H9 (cell line): ENCODE results near the gene MMS19. TPM values are rescaled to one million over a fixed set of nuclear protein-coding genes. Genes with fewer than 3 reads are reported as not detected.

Experiments used
- DNase-seq: peaks from one replicate; pipeline ENCODE4 v3.0.0-alpha.2; 2017
- H2AFZ ChIP-seq: one replicate; pipeline ENCODE4 v1.6.1; 2013; ENCODE audit warnings: mild to moderate bottlenecking, low read length, control low read depth, moderate library complexity
- H2AK5ac ChIP-seq: 2 replicates; pipeline ENCODE4 v1.6.1; 2013; ENCODE audit warnings: low read length, control low read depth, mixed read lengths; ENCODE audit not compliant: insufficient read length
- H2BK120ac ChIP-seq: one replicate; pipeline ENCODE4 v1.6.1; 2013; ENCODE audit warnings: low read depth, mild to moderate bottlenecking, low read length, control low read depth, inconsistent platforms; ENCODE audit not compliant: poor library complexity, severe bottlenecking
- H2BK12ac ChIP-seq: 2 replicates; pipeline ENCODE4 v1.6.1; 2013; ENCODE audit warnings: low read length, control low read depth, mixed read lengths, low read depth; ENCODE audit not compliant: insufficient read length
- H2BK15ac ChIP-seq: 2 replicates; pipeline ENCODE4 v1.6.1; 2013; ENCODE audit warnings: low read depth, low read length, control low read depth
- H2BK20ac ChIP-seq: one replicate; pipeline ENCODE4 v1.6.1; 2013; ENCODE audit warnings: low read depth, mild to moderate bottlenecking, low read length, control low read depth, inconsistent platforms; ENCODE audit not compliant: poor library complexity, severe bottlenecking
- H2BK5ac ChIP-seq: 2 replicates; pipeline ENCODE4 v1.6.1; 2013; ENCODE audit warnings: low read length, control low read depth, mixed read lengths; ENCODE audit not compliant: insufficient read length
- H3K14ac ChIP-seq: 2 replicates; pipeline ENCODE4 v1.6.1; 2013; ENCODE audit warnings: low read length, control low read depth; ENCODE audit not compliant: insufficient read depth
- H3K18ac ChIP-seq: 2 replicates; pipeline ENCODE4 v1.6.1; 2013; ENCODE audit warnings: low read depth, mild to moderate bottlenecking, mixed read lengths, low read length, control low read depth; ENCODE audit not compliant: insufficient read length
- H3K23ac ChIP-seq: 2 replicates; pipeline ENCODE4 v1.6.1; 2013; ENCODE audit warnings: low read length, control low read depth, mixed read lengths, low read depth; ENCODE audit not compliant: insufficient read length
- H3K23me2 ChIP-seq: 2 replicates; pipeline ENCODE4 v1.6.1; 2013; ENCODE audit warnings: low read depth, mild to moderate bottlenecking, mixed read lengths, low read length, control low read depth; ENCODE audit not compliant: insufficient read length, poor library complexity, severe bottlenecking
- H3K27ac ChIP-seq: 2 replicates; pipeline ENCODE4 v1.5.1; 2013; ENCODE audit warnings: low read length, control low read depth, mixed read lengths, low read depth; ENCODE audit not compliant: insufficient read length
- H3K27me3 ChIP-seq: 2 replicates; pipeline ENCODE4 v1.6.1; 2013; ENCODE audit warnings: low read length, control low read depth, inconsistent platforms; ENCODE audit not compliant: insufficient read depth
- H3K4ac ChIP-seq: 2 replicates; pipeline ENCODE4 v1.6.1; 2013; ENCODE audit warnings: low read depth, mild to moderate bottlenecking, control low read depth, inconsistent platforms, low read length, moderate library complexity
- H3K4me1 ChIP-seq: 2 replicates; pipeline ENCODE4 v1.6.1; 2013; ENCODE audit warnings: low read length, control low read depth, inconsistent platforms; ENCODE audit not compliant: insufficient read depth
- H3K4me2 ChIP-seq: 2 replicates; pipeline ENCODE4 v1.6.1; 2013; ENCODE audit warnings: low read length, control low read depth, mixed read lengths; ENCODE audit not compliant: insufficient read length, insufficient read depth
- H3K56ac ChIP-seq: 2 replicates; pipeline ENCODE4 v1.6.1; 2013; ENCODE audit warnings: low read depth, mild to moderate bottlenecking, mixed read lengths, low read length, control low read depth; ENCODE audit not compliant: insufficient read length
- H3K79me1 ChIP-seq: 2 replicates; pipeline ENCODE4 v1.6.1; 2013; ENCODE audit warnings: low read depth, mild to moderate bottlenecking, moderate library complexity, low read length, control low read depth, inconsistent platforms; ENCODE audit not compliant: insufficient read depth, poor library complexity, severe bottlenecking
- H3K79me2 ChIP-seq: 2 replicates; pipeline ENCODE4 v1.6.1; 2013; ENCODE audit warnings: low read length, control low read depth, inconsistent platforms; ENCODE audit not compliant: insufficient read depth
- H3K9ac ChIP-seq: 2 replicates; pipeline ENCODE4 v1.6.1; 2013; ENCODE audit warnings: low read length, control low read depth, mixed read lengths; ENCODE audit not compliant: insufficient read length; ENCODE audit errors: extremely low read depth
- H3K9me3 ChIP-seq: one replicate; pipeline ENCODE4 v1.6.1; 2013; ENCODE audit warnings: low read depth, low read length, inconsistent platforms; ENCODE audit not compliant: control insufficient read depth
- H3T11ph ChIP-seq: one replicate; pipeline ENCODE4 v1.6.1; 2013; ENCODE audit warnings: mild to moderate bottlenecking, low read length, control low read depth, inconsistent platforms
- H4K20me1 ChIP-seq: one replicate; pipeline ENCODE4 v1.6.1; 2013; ENCODE audit not compliant: control insufficient read depth, insufficient read length, insufficient read depth
- H4K5ac ChIP-seq: 2 replicates; pipeline ENCODE4 v1.6.1; 2013; ENCODE audit warnings: low read depth, mild to moderate bottlenecking, mixed read lengths, low read length, control low read depth; ENCODE audit not compliant: insufficient read length
- H4K8ac ChIP-seq: replicated peaks from 2 replicates; pipeline ENCODE4 v1.6.1; 2013; ENCODE audit warnings: low read length, control low read depth, mixed read lengths, low read depth; ENCODE audit not compliant: insufficient read length
- H4K91ac ChIP-seq: 2 replicates; pipeline ENCODE4 v1.6.1; 2013; ENCODE audit warnings: low read depth, mild to moderate bottlenecking, moderate library complexity, mixed read lengths, low read length, control low read depth; ENCODE audit not compliant: insufficient read length
- H3K27ac Mint-ChIP-seq, 3 experiments: 2 replicates in 2 of 3; 3 replicates in 1 of 3; pipeline ENCODE4 v1.8.0; 2020 to 2021; ENCODE audit warnings: mixed read lengths in 3 of 3, mild to moderate bottlenecking in 1 of 3, moderate library complexity in 1 of 3
- H3K27me3 Mint-ChIP-seq: 2 replicates; pipeline ENCODE4 v1.8.0; 2021; ENCODE audit warnings: low read depth, mild to moderate bottlenecking, moderate library complexity, mixed read lengths
- H3K36me3 Mint-ChIP-seq, 3 experiments: 2 replicates in 2 of 3; 3 replicates in 1 of 3; pipeline ENCODE4 v1.8.0; 2020 to 2021; ENCODE audit warnings: low read depth in 3 of 3, mixed read lengths in 3 of 3; ENCODE audit not compliant: insufficient read depth in 1 of 3
- H3K4me1 Mint-ChIP-seq, 2 experiments: 2 replicates each; pipeline ENCODE4 v1.8.0; 2020; ENCODE audit warnings: mixed read lengths in 2 of 2
- H3K4me3 Mint-ChIP-seq, 2 experiments: 2 replicates in 1 of 2; 3 replicates in 1 of 2; pipeline ENCODE4 v1.8.0; 2020 to 2021; ENCODE audit warnings: mild to moderate bottlenecking in 2 of 2, mixed read lengths in 2 of 2, moderate library complexity in 1 of 2
- H3K9me3 Mint-ChIP-seq, 2 experiments: 2 replicates in 1 of 2; 3 replicates in 1 of 2; pipeline ENCODE4 v1.8.0; 2020; ENCODE audit warnings: mild to moderate bottlenecking in 2 of 2, mixed read lengths in 2 of 2, moderate library complexity in 1 of 2
- CTCF ChIP-seq: fragments of 200-600 bp; sonication (generic); conservative IDR thresholded peaks from 3 replicates; pipeline ENCODE4 v1.8.0; 2021; ENCODE audit warnings: antibody characterized with exemption, mild to moderate bottlenecking
- WGBS: extraction: QIAGEN DNeasy Blood & Tissue Kit; methylation state at CpG from one replicate; pipeline ENCODE4 v1.1.7; 2013; ENCODE audit warnings: missing lambda C conversion rate, low lambda C conversion rate, mixed read lengths; ENCODE audit not compliant: insufficient read length; ENCODE audit errors: extremely low coverage; 5-methylcytosine and 5-hydroxymethylcytosine counted together
- total RNA-seq: library from RNA; stranded (reverse); gene quantifications from 2 replicates; pipeline ENCODE4 v1.2.1, GENCODE V29; 2021

MMS19 gene
- total RNA-seq, 1 experiment from 2014 or later, result 102 TPM

GRCh38 chr10:97456034-97456685, 42.1 kb downstream of the MMS19 start:
- H3K27ac ChIP-seq, result no peak overlapping the region
- no peak overlapping the region for H2BK20ac ChIP-seq
- H3K23ac ChIP-seq, result no peak overlapping the region
- H3K23me2 ChIP-seq, result no peaks in the 10 kb centered on the region
- no peak overlapping the region for H3K4me3 Mint-ChIP-seq
- H3K18ac ChIP-seq, result no peak overlapping the region
- H3K79me1 ChIP-seq, result no peaks in the 10 kb centered on the region
- H2BK120ac ChIP-seq, result no peak overlapping the region
- H3K9ac ChIP-seq, result no peak overlapping the region
- H4K8ac ChIP-seq, result no peak overlapping the region
- no peak overlapping the region for H2AK5ac ChIP-seq
- no peaks in the 10 kb centered on the region; the same call in 1 of the 2 replicates for H3K27me3 Mint-ChIP-seq
- no peaks in the 10 kb centered on the region for H3K4me1 ChIP-seq
- H3K27ac Mint-ChIP-seq, result no peak overlapping the region; a peak in 1 of 7 replicates
- H4K20me1 ChIP-seq, result peaks cover 1% of the 10 kb centered on the region
- H3K56ac ChIP-seq, result no peak overlapping the region
- no peaks in the 10 kb centered on the region for H3K79me2 ChIP-seq
- H2BK12ac ChIP-seq, result no peak overlapping the region
- H3K36me3 Mint-ChIP-seq, result peaks cover 44 to 91% (median 87%) of the 10 kb centered on the region in 3 experiments
- H3K4me1 Mint-ChIP-seq, result no peaks in the 10 kb centered on the region
- TF ChIP-seq CTCF, result no peak
- no peak overlapping the region for H2AFZ ChIP-seq
- H3K4me2 ChIP-seq, result no peak overlapping the region
- H3K27me3 ChIP-seq, result no peaks in the 10 kb centered on the region
- H3K9me3 ChIP-seq, result no peaks in the 10 kb centered on the region
- DNase-seq, result no peak
- no peak overlapping the region for H4K91ac ChIP-seq
- WGBS, result no CpG with 5 or more reads among the region's 5 CpGs
- H2BK5ac ChIP-seq, result no peak overlapping the region
- no peak overlapping the region for H2BK15ac ChIP-seq
- no peak overlapping the region for H3T11ph ChIP-seq
- no peak overlapping the region for H3K14ac ChIP-seq
- H4K5ac ChIP-seq, result no peak overlapping the region
- H3K9me3 Mint-ChIP-seq, result no peaks in the 10 kb centered on the region
- no peak overlapping the region for H3K4ac ChIP-seq
